M059J (cell line): ENCODE data around the gene ADGRL3. TPM values are rescaled to one million over a fixed set of nuclear protein-coding genes. Genes with fewer than 3 reads are reported as not detected.

ENCODE experiments used
- DNase-seq: peaks from one replicate; pipeline ENCODE4 v3.0.0-alpha.2; 2012; ENCODE audit warnings: low read depth
- total RNA-seq: library from RNA; depleted of rRNA; stranded (reverse); fragments of >200 nt; shearing (Covaris generic); gene quantifications from 2 replicates; pipeline ENCODE4 v1.2.3, GENCODE V29; 2014

ADGRL3 gene
- total RNA-seq, 1 experiment from 2014 or later: not detected

GRCh38 chr4:62096881-62097280 is 896.8 kb downstream of the ADGRL3 start:
- DNase-seq: no peak

GRCh38 chr4:62115216-62115615 is 915.1 kb downstream of the ADGRL3 start:
- DNase-seq: no peak

GRCh38 chr4:62117886-62118285 is 917.8 kb downstream of the ADGRL3 start:
- DNase-seq: no peak

GRCh38 chr4:62118558-62118957 is 918.4 kb downstream of the ADGRL3 start:
- no peak for DNase-seq

GRCh38 chr4:62119195-62119594 is 919.1 kb downstream of the ADGRL3 start:
- no peak for DNase-seq

- DNase-seq: no peak
Measured at GRCh38 chr4:62126064-62126732, 926.1 kb downstream of the ADGRL3 start.
